GM23248 (cell line): Measurements from ENCODE around the gene ASZ1. TPM values are rescaled to one million over a fixed set of nuclear protein-coding genes. Genes with fewer than 3 reads are reported as not detected.

ENCODE experiments used
- DNase-seq: peaks from one replicate; pipeline ENCODE4 v3.0.0-alpha.2; 2015
- H2AFZ ChIP-seq: fragments of 200-600 bp; sonication (generic); 2 replicates; pipeline ENCODE4 v1.6.1; 2016; ENCODE audit warnings: antibody characterized with exemption
- H3F3A ChIP-seq: fragments of 200-600 bp; sonication (generic); 2 replicates; pipeline ENCODE4 v1.6.1; 2016; ENCODE audit warnings: mild to moderate bottlenecking, antibody characterized with exemption, mixed run types; ENCODE audit not compliant: insufficient read depth
- H3K27ac ChIP-seq: fragments of 200-600 bp; sonication (generic); 2 replicates; pipeline ENCODE4 v1.5.1; 2016; ENCODE audit warnings: mild to moderate bottlenecking
- H3K27me3 ChIP-seq: fragments of 200-600 bp; sonication (generic); replicated peaks from 2 replicates; pipeline ENCODE4 v1.6.1; 2016; ENCODE audit warnings: mild to moderate bottlenecking; ENCODE audit not compliant: insufficient read depth
- H3K36me3 ChIP-seq: fragments of 200-600 bp; sonication (generic); 2 replicates; pipeline ENCODE4 v1.6.1; 2016; ENCODE audit warnings: low read depth, mild to moderate bottlenecking
- H3K4me1 ChIP-seq: fragments of 200-600 bp; sonication (generic); 2 replicates; pipeline ENCODE4 v1.6.1; 2016; ENCODE audit warnings: mild to moderate bottlenecking; ENCODE audit not compliant: insufficient read depth
- H3K4me2 ChIP-seq: fragments of 200-600 bp; sonication (generic); one replicate; pipeline ENCODE4 v1.6.1; 2016; ENCODE audit warnings: mild to moderate bottlenecking; ENCODE audit not compliant: unreplicated experiment
- H3K4me3 ChIP-seq: fragments of 200-600 bp; sonication (generic); 2 replicates; pipeline ENCODE4 v1.5.1; 2016; ENCODE audit warnings: mild to moderate bottlenecking
- H3K79me2 ChIP-seq: fragments of 200-600 bp; sonication (generic); 2 replicates; pipeline ENCODE4 v1.6.1; 2016; ENCODE audit warnings: mild to moderate bottlenecking; ENCODE audit not compliant: insufficient read depth
- H3K9ac ChIP-seq: fragments of 200-600 bp; sonication (generic); 2 replicates; pipeline ENCODE4 v1.6.1; 2016; ENCODE audit warnings: mild to moderate bottlenecking
- H3K9me2 ChIP-seq: fragments of 200-600 bp; sonication (generic); 2 replicates; pipeline ENCODE4 v1.6.1; 2016; ENCODE audit warnings: mixed run types, mild to moderate bottlenecking, moderate library complexity; ENCODE audit not compliant: insufficient read depth
- H3K9me3 ChIP-seq: fragments of 200-600 bp; sonication (generic); one replicate; pipeline ENCODE4 v1.6.1; 2017; ENCODE audit warnings: low read depth
- H4K20me1 ChIP-seq: fragments of 200-600 bp; sonication (generic); 2 replicates; pipeline ENCODE4 v1.6.0; 2016; ENCODE audit not compliant: insufficient read depth
- EZH2 ChIP-seq: fragments of 200-600 bp; sonication (generic); IDR thresholded peaks from 2 replicates; pipeline ENCODE4 v1.6.1; 2018; ENCODE audit warnings: antibody characterized with exemption, mild to moderate bottlenecking; ENCODE audit not compliant: insufficient read depth, poor library complexity, severe bottlenecking
- EZH2phosphoT487 ChIP-seq: fragments of 200-600 bp; sonication (generic); IDR thresholded peaks from 2 replicates; pipeline ENCODE4 v1.6.1; 2018; ENCODE audit warnings: antibody characterized with exemption, moderate library complexity, mild to moderate bottlenecking, low read depth; ENCODE audit not compliant: insufficient read depth
- WGBS, 2 experiments: methylation state at CpG; one replicate each; pipeline ENCODE4 v1.1.6; 2015 to 2017; ENCODE audit warnings: low lambda C conversion rate in 2 of 2, low coverage in 1 of 2; ENCODE audit errors: missing lambda C conversion rate in 2 of 2; 5-methylcytosine and 5-hydroxymethylcytosine counted together
- in situ Hi-C: fragments of 300-500 bp; cut with MboI; formaldehyde crosslinking; loops from 2 replicates; pipeline ENCODE4 v1.15.0; 2020
- polyA plus RNA-seq: library from polyadenylated mRNA; unstranded; fragments of >200 nt; fragmentation: Nextera tagmentation; extraction: Ambion mirVana; gene quantifications from 2 replicates; pipeline ENCODE4 v1.2.1, GENCODE V29; 2016
- total RNA-seq: library from RNA; depleted of rRNA; stranded (reverse); fragments of >200 nt; shearing (Covaris generic); gene quantifications from 2 replicates; pipeline ENCODE4 v1.2.3, GENCODE V29; 2014; rRNA removed

Gene ASZ1
- total and polyA plus RNA-seq, 2 experiments from 2014 or later = not detected

GRCh38 chr7:117322741-117323304 is 104.5 kb downstream of the ASZ1 start, which contains the start of gene WNT2:
WNT2 (minus strand) TSS chr7:117323058; CDS start chr7:117322989, 69 bp downstream.
- peak within 1 kb of the TSS; percentile 74 for H3K4me3 ChIP-seq
- WGBS, 2 experiments = 3 to 5% methylated on average over 52 to 55 of the region's 60 CpGs
- no peaks in the 10 kb centered on the region for H3K9me3 ChIP-seq
- H4K20me1 ChIP-seq = no peaks in the 10 kb centered on the region
- H3F3A ChIP-seq = peaks cover 19% of the 10 kb centered on the region; the same call in 1 of the 2 replicates
- TF ChIP-seq EZH2 (peak; percentile 50), EZH2phosphoT487 (0 out of 2 replicates have a peak, but pooled peaks have one; percentile 44)
- peak within 1 kb of the TSS; percentile 92 for H3K4me2 ChIP-seq
- H3K79me2 ChIP-seq = no peaks in the 10 kb centered on the region
- H3K36me3 ChIP-seq = no peaks in the 10 kb centered on the region
- H3K27ac ChIP-seq = no peak within 1 kb of the TSS
- no peaks in the 10 kb centered on the region for H3K9me2 ChIP-seq
- DNase-seq = peak; percentile 44
- peaks cover 6% of the 10 kb centered on the region; the same call in 1 of the 2 replicates for H3K4me1 ChIP-seq
- in situ Hi-C loops = no loop called here
- H3K27me3 ChIP-seq = peaks cover 35% of the 10 kb centered on the region
- peak within 1 kb of the TSS; percentile 84 for H2AFZ ChIP-seq
- H3K9ac ChIP-seq = peak within 1 kb of the TSS; percentile 32; the same call in 1 of the 2 replicates

GRCh38 chr7:117320523-117320922 is 106.8 kb downstream of the ASZ1 start:
- Histone ChIP-seq H3K4me2 (no peak overlapping the region), H3F3A (peaks cover 13% of the 10 kb centered on the region; the same call in 1 of the 2 replicates), H3K4me3 (no peak overlapping the region), H2AFZ (no peak overlapping the region), H3K9me2 (no peaks in the 10 kb centered on the region), H3K27me3 (peaks cover 35% of the 10 kb centered on the region), H3K4me1 (peaks cover 6% of the 10 kb centered on the region; the same call in 1 of the 2 replicates), H3K27ac (no peak overlapping the region), H3K9ac (no peak overlapping the region), H3K79me2 (no peaks in the 10 kb centered on the region), H4K20me1 (no peaks in the 10 kb centered on the region), H3K36me3 (no peaks in the 10 kb centered on the region), H3K9me3 (no peaks in the 10 kb centered on the region)
- no peak for DNase-seq
- WGBS, 2 experiments = 51 to 60% methylated on average over 10 of the region's 10 CpGs
- in situ Hi-C loops = no loop called here
- TF ChIP-seq EZH2phosphoT487 = no peak
- no peak for TF ChIP-seq EZH2

GRCh38 chr7:117319181-117319580 is 108.1 kb downstream of the ASZ1 start:
- TF ChIP-seq EZH2phosphoT487 (no peak), EZH2 (no peak)
- Histone ChIP-seq H3K9ac (no peak overlapping the region), H3K27me3 (peaks cover 35% of the 10 kb centered on the region), H3K27ac (no peak overlapping the region), H3K79me2 (no peaks in the 10 kb centered on the region), H4K20me1 (no peaks in the 10 kb centered on the region), H3K4me3 (no peak overlapping the region), H3F3A (0 out of 2 replicates have a peak, but pooled peaks cover 5% of the 10 kb centered on the region), H3K4me1 (peaks cover 6% of the 10 kb centered on the region; the same call in 1 of the 2 replicates), H3K4me2 (no peak overlapping the region), H2AFZ (no peak overlapping the region), H3K9me2 (no peaks in the 10 kb centered on the region), H3K9me3 (no peaks in the 10 kb centered on the region), H3K36me3 (no peaks in the 10 kb centered on the region)
- DNase-seq = no peak
- 92 to 96% methylated on average over 3 of the region's 3 CpGs for WGBS, 2 experiments
- in situ Hi-C loops = no loop called here

- H3K27me3 ChIP-seq = no peaks in the 10 kb centered on the region
- no peak overlapping the region for H2AFZ ChIP-seq
- no peaks in the 10 kb centered on the region for H3K36me3 ChIP-seq
- no peak overlapping the region for H3K4me3 ChIP-seq
- DNase-seq = no peak
- no peak overlapping the region for H3K4me2 ChIP-seq
- H3K9me2 ChIP-seq = no peaks in the 10 kb centered on the region
- H3K9me3 ChIP-seq = no peaks in the 10 kb centered on the region
- H3K9ac ChIP-seq = no peak overlapping the region
- no peak for TF ChIP-seq EZH2phosphoT487
- no peak for TF ChIP-seq EZH2
- in situ Hi-C loops = no loop called here
- no peaks in the 10 kb centered on the region for H3K79me2 ChIP-seq
- no peak overlapping the region for H3K27ac ChIP-seq
- no peaks in the 10 kb centered on the region for H4K20me1 ChIP-seq
- H3K4me1 ChIP-seq = no peaks in the 10 kb centered on the region
- no peaks in the 10 kb centered on the region for H3F3A ChIP-seq
Observed at GRCh38 chr7:117313582-117313981, 113.7 kb downstream of the ASZ1 start.

Other genes starting within 250 kb of the ASZ1 start
- gene WNT2, start 104.4 kb downstream of the ASZ1 start, total RNA-seq = 1.3 and 11.4 TPM in 2 replicates
- gene WNT2, start 104.4 kb downstream of the ASZ1 start, polyA plus RNA-seq = 2.6 and 2.8 TPM in 2 replicates
- not detected in 2 replicates for gene CFTR, start 52.5 kb upstream of the ASZ1 start, total RNA-seq
- gene CFTR, start 52.5 kb upstream of the ASZ1 start, polyA plus RNA-seq = not detected in 2 replicates